HG03280 (cell line): Measurements from ENCODE around the gene SNAI1.

Experiments
- ATAC-seq: cut with Tn5 transposase; IDR thresholded peaks from one replicate; pipeline ENCODE4 v1.9.1; 2021; ENCODE audit warnings: mild to moderate bottlenecking, moderate library complexity; ENCODE audit not compliant: unreplicated experiment

The SNAI1 gene

DNA sequence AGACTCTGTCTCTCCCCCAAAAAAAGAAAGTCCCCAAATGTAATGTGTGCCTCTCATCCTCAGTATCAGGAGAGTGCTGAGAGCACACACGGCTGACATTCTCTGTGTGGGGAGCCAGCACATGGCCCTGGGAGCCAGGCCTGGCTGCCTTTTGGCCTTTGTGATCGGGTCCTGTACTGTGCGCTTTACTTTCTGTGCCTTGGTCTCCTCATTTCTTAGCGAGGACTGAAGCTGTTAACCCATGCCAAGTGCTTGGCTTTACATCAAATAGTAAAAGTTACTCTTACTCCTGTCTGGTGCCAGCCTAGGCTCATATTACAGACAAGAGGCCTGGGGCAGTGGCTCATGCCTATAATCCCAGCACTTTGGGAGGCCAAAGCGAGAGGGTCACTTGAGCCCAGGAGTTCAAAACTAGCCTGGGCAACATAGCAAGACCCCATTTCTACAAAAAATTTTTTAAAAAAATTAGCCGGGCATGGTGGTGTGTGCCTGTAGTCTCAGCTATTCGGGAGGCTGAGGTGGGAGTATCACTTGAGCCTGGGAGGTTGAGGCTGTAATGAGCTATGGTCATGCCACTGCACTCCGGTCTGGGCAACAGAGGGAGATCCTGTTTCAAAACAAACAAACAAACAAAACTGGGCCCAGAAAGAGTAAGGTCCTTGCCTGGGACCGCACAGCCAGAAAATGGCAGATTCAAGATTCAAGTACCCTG lies 50.3 kb downstream of the SNAI1 start:
- no peak for ATAC-seq

DNA sequence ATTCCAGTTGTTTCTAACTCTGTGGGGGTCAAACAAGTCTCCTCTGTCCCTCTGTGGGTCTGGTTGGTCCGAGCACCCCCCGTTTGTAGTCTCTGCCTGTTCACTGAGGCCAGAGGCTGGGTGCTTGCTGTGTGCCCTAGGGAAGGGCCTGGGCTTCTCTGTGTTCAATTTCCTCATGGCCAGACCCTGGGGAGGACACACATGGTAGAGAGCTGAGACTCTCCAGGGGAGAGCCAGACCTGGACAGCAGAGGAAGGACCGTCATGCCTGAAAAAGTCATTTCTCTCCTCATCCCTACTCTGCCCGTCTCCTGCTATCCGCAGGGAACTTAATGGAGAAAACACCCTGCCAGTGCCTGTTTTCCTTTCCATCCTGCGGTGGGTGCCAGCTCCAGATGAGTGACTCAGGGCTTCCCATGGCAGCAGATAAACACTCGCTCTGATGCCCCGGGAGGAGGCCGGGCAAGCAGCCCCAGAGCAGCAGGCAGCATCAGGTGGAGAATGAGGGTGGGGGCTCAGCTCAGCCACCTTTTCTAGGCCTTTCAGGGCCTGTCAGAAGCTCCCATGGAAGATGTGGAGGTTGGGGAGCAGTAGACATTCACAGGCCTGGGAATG lies 51.9 kb downstream of the SNAI1 start:
- no peak for ATAC-seq

DNA sequence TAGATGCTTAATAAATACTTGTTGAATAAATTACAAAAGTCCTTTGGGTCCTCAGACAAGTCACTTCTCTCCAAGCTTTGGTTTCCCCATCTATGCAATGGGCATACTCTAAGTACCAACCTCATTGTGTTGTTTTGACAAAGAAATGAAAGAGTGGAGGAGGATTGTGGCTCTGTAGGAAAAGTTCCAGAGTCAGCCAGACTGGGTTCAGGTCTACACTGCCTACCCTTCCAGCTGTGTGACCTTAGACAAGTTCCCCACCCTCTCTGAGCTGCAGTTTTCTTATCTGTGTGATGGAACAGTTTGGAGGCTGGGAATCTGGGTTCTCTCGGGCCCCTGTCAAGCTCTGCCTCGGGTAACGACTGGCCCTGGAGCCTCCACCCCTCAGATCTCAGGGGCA lies 53.9 kb downstream of the SNAI1 start:
- ATAC-seq = no peak

DNA sequence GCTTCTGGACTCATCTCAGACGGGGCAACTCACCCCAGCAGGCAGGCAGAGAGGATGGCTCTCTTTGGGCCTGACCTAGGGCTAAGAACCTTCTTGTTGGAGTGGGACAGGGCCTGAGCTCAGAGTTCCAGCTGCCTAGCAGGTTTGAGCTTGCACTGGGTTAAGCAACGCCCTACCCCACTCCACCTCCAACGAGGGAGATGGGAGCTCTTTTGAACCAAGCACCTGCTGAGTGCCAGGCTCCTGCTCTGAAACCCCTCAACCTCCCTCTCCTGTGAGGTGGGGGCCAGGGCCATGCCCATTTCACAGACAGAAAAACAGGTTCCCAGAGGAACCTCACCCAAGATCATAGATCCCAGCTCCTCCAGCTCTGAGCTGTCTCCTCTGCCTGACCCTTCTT lies 54.3 kb downstream of the SNAI1 start:
- ATAC-seq = no peak

DNA sequence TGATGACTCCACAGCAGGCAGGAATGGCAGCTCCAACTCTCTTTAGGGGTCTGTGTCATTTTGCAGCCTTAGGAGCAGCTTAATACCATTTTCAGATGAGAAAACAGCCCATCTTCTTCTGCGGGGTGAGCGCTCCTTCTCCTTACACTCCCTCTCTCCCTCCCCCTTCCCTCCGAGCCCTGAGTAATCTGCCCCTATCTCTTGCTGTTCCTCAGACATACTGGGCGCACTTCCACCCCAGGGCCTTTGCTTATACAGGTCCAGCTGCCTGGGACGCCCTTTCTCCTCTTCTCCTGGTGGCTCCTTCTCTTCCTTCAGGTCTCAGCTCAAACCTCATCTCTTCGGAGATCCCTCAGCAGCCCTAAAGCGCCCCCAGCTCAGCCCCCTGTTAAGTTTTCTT lies 54.8 kb downstream of the SNAI1 start:
- ATAC-seq = no peak

DNA sequence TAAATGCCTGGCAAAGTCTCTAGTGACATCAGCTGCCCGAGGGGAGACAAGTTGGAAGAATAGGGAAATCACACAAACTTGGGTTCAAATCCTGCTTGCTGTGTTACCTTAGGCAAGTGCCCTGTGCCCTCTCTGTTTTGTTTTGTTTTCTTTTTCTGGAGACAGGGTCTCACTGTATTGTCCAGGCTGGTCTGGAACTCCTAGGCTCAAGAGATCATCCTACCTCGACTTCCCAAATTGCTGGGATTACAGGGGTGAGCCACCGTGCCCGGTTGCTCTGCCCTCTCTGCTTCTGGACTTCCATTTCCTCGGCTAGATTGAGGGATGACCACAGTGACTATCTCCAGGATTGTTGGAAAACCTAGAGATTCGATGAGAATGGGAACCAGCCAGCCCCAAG lies 55.4 kb downstream of the SNAI1 start:
- ATAC-seq = no peak
